Transverse colon (tissue), 4 donors: ENCODE data around the gene AKAP9. TPM values are rescaled to one million over a fixed set of nuclear protein-coding genes. Genes with fewer than 3 reads are reported as not detected.

Experiments used
- DNase-seq: peaks from one replicate; pipeline ENCODE4 v3.0.0-alpha.2; 2019
- H3K27ac ChIP-seq, 4 donors: fragments of 200-600 bp; sonication (generic); 2 replicates each; pipeline ENCODE4 v1.5.1; 2016 to 2018; ENCODE audit warnings: inconsistent platforms in 4 of 4
- H3K27me3 ChIP-seq: fragments of 200-600 bp; sonication (generic); 2 replicates; pipeline ENCODE4 v1.5.1; 2017; ENCODE audit warnings: inconsistent platforms
- H3K36me3 ChIP-seq, 4 donors: fragments of 200-600 bp; sonication (generic); 2 replicates each; pipeline ENCODE4 v1.5.1; 2017 to 2019; ENCODE audit warnings: inconsistent platforms in 4 of 4
- H3K4me1 ChIP-seq, 4 donors: fragments of 200-600 bp; sonication (generic); 2 replicates each; pipeline ENCODE4 v1.5.1; 2017 to 2020; ENCODE audit warnings: inconsistent platforms in 4 of 4
- H3K4me3 ChIP-seq, 4 donors: fragments of 200-600 bp; sonication (generic); 1 replicate in 1 of 4; 2 replicates in 3 of 4; pipeline versions ENCODE4 v1.5.1 to v1.6.1; 2017 to 2019; ENCODE audit warnings: inconsistent platforms in 4 of 4
- H3K9me3 ChIP-seq, 2 donors: fragments of 200-600 bp; sonication (generic); 2 replicates each; pipeline ENCODE4 v1.5.1; 2017 to 2019; ENCODE audit warnings: inconsistent platforms in 2 of 2
- EP300 ChIP-seq: sonication (generic); formaldehyde crosslinking; IDR thresholded peaks from one replicate; pipeline ENCODE4 v1.6.1; 2017; ENCODE audit warnings: antibody characterized with exemption, low read depth
- POLR2A ChIP-seq: fragments of 450-650 bp; IDR thresholded peaks from one replicate; pipeline ENCODE4 v1.6.1; 2016; ENCODE audit warnings: antibody characterized with exemption, mild to moderate bottlenecking, moderate library complexity
- POLR2AphosphoS5 ChIP-seq, 3 donors: sonication (generic); formaldehyde crosslinking; IDR thresholded peaks; one replicate each; pipeline ENCODE4 v1.6.1; 2016; ENCODE audit warnings: antibody characterized with exemption in 3 of 3
- WGBS, 2 donors: methylation state at CpG; one replicate each; pipeline ENCODE4 v1.1.5; 2018; ENCODE audit warnings: low coverage in 1 of 2; 5-methylcytosine and 5-hydroxymethylcytosine counted together
- in situ Hi-C, 4 donors: fragments of 200-750 bp; cut with MboI; loops; one replicate each; pipeline versions ENCODE4 v1.15.0 to v1.15.1; 2017; ENCODE audit warnings: low sequenced_read_pairs in 3 of 4, low pct_ligation_motif_present in 1 of 4, low pct_unique_long_range_greater_than_20kb in 1 of 4
- intact Hi-C: fragments of 100-400 bp; cut with DNase I; formaldehyde crosslinking; loops from one replicate; pipeline ENCODE4 v1.15.1; 2023; ENCODE audit warnings: low total_unique reads
- total RNA-seq, 4 donors: library from RNA; depleted of rRNA; stranded (reverse); fragments of >200 nt; gene quantifications; one replicate each; pipeline ENCODE4 v1.1.0, GENCODE V29; 2016
- TF ChIP-seq, protein P1 (sequence below), 5 experiments: fragments of 200-600 bp in 3 of 5; fragments of 450-650 bp in 2 of 5; sonication (generic) in 3 of 5; IDR thresholded peaks; 1 replicate in 2 of 5; 2 replicates in 3 of 5; pipeline ENCODE4 v1.5.1; 2016 to 2017; ENCODE audit warnings: antibody characterized with exemption in 5 of 5, inconsistent platforms in 3 of 5, mild to moderate bottlenecking in 2 of 5, moderate library complexity in 1 of 5

Gene AKAP9
- total RNA-seq, 4 donors from 2014 or later = 203 to 262 (median 234) TPM

DNA sequence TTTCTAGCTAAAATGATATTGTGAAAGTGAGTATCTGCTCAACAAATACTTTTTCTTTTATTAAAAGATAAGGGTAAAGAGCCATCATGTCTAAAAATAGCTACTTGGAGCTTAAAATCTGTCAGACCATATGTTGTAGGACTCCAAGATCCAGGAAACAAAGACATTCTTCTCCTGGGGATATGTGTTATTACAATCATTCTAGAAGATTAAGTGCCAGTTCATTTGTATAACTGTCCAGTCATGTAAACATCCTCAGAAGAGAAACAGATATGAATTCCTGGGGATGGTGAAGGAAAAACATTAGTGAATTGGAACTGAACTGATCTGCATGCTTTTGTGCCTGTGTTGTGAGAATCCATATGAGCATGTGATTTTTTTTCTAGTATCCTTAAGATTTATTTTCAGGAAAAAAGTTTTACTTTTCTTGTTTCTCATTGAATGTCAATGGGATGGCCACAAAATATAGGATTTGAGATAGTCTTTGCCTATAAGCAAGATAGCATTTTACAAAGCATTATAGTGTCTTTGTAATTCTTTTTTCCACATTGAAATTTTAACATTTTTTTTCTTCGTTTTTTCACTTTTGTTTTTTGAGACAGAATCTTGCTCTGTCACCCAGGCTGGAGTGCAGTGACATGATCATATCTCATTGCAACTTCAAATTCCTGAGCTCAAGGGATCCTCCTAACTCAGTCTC, 45.7 kb upstream of the AKAP9 start:
- no peaks in the 10 kb centered on the region for H3K36me3 ChIP-seq
- no peak overlapping the region for H3K27ac ChIP-seq
- H3K4me1 ChIP-seq = no peaks in the 10 kb centered on the region
- no peak overlapping the region for H3K4me3 ChIP-seq
- no peak for DNase-seq
- 57 to 78% methylated on average over 1 of the region's 1 CpG for WGBS, 2 donors
- intact Hi-C loops = no loop called here
- in situ Hi-C loops = no loop called here
- TF ChIP-seq EP300 (no peak), POLR2A (no peak), POLR2AphosphoS5 (IDR thresholded peaks at IDR 0.05) (peak in 2 of 3 donors; percentile 24 to 34)
- TF ChIP-seq, protein P1, sequence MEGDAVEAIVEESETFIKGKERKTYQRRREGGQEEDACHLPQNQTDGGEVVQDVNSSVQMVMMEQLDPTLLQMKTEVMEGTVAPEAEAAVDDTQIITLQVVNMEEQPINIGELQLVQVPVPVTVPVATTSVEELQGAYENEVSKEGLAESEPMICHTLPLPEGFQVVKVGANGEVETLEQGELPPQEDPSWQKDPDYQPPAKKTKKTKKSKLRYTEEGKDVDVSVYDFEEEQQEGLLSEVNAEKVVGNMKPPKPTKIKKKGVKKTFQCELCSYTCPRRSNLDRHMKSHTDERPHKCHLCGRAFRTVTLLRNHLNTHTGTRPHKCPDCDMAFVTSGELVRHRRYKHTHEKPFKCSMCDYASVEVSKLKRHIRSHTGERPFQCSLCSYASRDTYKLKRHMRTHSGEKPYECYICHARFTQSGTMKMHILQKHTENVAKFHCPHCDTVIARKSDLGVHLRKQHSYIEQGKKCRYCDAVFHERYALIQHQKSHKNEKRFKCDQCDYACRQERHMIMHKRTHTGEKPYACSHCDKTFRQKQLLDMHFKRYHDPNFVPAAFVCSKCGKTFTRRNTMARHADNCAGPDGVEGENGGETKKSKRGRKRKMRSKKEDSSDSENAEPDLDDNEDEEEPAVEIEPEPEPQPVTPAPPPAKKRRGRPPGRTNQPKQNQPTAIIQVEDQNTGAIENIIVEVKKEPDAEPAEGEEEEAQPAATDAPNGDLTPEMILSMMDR (IDR thresholded peaks at IDR 0.05) = no peak
- no peaks in the 10 kb centered on the region for H3K9me3 ChIP-seq
- H3K27me3 ChIP-seq = no peaks in the 10 kb centered on the region

DNA sequence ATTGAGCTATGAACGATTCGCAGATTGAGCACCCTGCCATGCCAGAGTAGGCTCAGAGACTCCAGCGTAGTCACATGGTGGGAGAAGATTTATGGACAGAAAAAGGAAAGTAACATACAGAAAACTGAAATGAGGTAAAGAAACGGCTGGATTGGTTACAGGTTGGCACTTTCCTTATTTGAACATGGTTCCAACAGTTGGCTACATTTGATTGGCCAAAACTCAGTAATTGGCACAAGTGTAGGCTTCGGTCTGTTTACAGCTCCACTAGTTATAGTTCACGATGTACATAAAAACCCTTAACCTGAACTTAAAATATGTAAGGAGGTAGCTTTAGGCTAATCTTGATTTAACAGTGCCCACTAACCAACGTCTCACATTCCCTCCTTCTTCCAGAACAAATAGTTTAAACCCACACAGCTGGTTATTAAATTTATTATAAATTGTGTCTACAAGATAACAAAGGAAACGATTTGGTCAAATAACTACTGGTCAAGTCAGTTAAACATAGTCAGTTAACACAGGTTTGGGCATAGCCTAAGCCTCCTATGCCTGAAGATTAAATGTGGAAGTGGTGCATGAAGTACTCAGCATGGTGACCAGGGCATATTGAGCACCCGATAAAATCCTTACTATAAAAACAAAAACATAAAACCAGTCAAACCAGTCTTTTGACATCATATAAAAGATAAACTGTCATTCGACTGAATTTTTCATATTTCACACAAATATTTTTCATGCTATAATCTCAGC, 42.2 kb upstream of the AKAP9 start:
- in situ Hi-C loops = no loop called here
- no peaks in the 10 kb centered on the region for H3K27me3 ChIP-seq
- DNase-seq = no peak
- H3K27ac ChIP-seq = no peak overlapping the region
- H3K36me3 ChIP-seq = no peaks in the 10 kb centered on the region
- WGBS, 2 donors = 65 to 66% methylated on average over 10 of the region's 10 CpGs
- no peak for TF ChIP-seq POLR2AphosphoS5 (IDR thresholded peaks at IDR 0.05)
- TF ChIP-seq, protein P1 (IDR thresholded peaks at IDR 0.05) = no peak
- TF ChIP-seq EP300 = no peak
- TF ChIP-seq POLR2A = no peak
- H3K4me1 ChIP-seq = no peaks in the 10 kb centered on the region
- H3K9me3 ChIP-seq = no peaks in the 10 kb centered on the region
- H3K4me3 ChIP-seq = no peak overlapping the region
- intact Hi-C loops = no loop called here

DNA sequence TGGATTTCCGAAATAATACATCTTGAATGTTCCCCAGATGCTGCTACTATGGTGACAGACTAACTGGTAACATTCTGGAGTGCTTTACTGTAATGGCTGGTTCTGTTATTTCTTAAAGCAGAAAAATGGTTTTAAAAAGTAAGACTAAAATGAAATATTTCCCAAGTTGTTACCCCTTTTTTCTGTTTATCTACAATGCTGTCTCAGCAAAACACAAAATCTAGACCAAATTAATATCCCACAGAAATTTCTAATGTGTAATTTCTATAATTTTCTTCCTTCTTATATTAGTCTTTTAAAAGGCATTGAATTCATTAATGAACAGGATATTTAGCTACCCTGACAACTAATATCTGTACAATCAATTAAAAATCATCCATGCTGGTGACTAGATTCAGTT, 41.1 kb upstream of the AKAP9 start:
- Histone ChIP-seq H3K4me1 (no peaks in the 10 kb centered on the region), H3K27me3 (no peaks in the 10 kb centered on the region), H3K9me3 (no peaks in the 10 kb centered on the region), H3K36me3 (no peaks in the 10 kb centered on the region), H3K27ac (no peak overlapping the region), H3K4me3 (no peak overlapping the region)
- no peak for TF ChIP-seq EP300
- no peak for TF ChIP-seq POLR2AphosphoS5 (IDR thresholded peaks at IDR 0.05)
- TF ChIP-seq, protein P1 (IDR thresholded peaks at IDR 0.05) = no peak
- TF ChIP-seq POLR2A = no peak
- intact Hi-C loops (no loop called here), in situ Hi-C loops (no loop called here)
- DNase-seq = no peak
- 80 to 88% methylated on average over 1 of the region's 1 CpG for WGBS, 2 donors

DNA sequence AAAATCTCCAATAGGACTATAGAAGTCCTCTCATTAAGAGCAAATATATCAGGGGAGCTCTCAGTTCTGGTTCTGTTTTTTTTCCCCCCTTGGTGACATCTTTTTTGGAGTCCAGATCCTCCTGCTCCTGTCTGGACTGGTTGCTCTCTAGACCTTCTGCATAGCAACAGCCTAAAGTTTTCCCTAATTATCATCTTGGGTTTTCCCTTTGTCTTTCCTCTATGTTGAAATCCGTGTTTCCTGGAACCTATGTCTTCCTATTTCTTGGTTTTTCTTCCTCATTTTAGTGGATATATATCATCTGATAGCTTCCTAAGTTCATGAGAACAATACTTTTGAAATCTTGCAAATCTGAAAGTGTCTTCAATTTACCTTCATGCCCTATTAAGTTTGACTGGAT, 30.5 kb upstream of the AKAP9 start:
- TF ChIP-seq POLR2AphosphoS5 (IDR thresholded peaks at IDR 0.05) = no peak
- no peak for TF ChIP-seq POLR2A
- TF ChIP-seq EP300 = no peak
- TF ChIP-seq, protein P1 (IDR thresholded peaks at IDR 0.05) = no peak
- H3K9me3 ChIP-seq = no peaks in the 10 kb centered on the region

More for the DNA sequence above, 30.5 kb upstream of the AKAP9 start:
- H3K4me3 ChIP-seq = no peak overlapping the region
- intact Hi-C loops (no loop called here), in situ Hi-C loops (no loop called here)
- DNase-seq = no peak
- H3K36me3 ChIP-seq = no peaks in the 10 kb centered on the region
- H3K4me1 ChIP-seq = peaks cover 0 to 6% (median 0%) of the 10 kb centered on the region in 4 donors
- no peaks in the 10 kb centered on the region for H3K27me3 ChIP-seq
- 69% methylated on average over 1 of the region's 1 CpG; no CpG with 5 or more reads in 1 of the 2 donors for WGBS, 2 donors
- no peak overlapping the region for H3K27ac ChIP-seq
